GM19324 (cell line): ENCODE measurements around the gene PHF12.

Source experiments
- ATAC-seq: cut with Tn5 transposase; IDR thresholded peaks from one replicate; pipeline ENCODE4 v1.9.1; 2021; ENCODE audit warnings: mild to moderate bottlenecking, moderate library complexity; ENCODE audit not compliant: unreplicated experiment, low FRiP score

PHF12 gene

DNA sequence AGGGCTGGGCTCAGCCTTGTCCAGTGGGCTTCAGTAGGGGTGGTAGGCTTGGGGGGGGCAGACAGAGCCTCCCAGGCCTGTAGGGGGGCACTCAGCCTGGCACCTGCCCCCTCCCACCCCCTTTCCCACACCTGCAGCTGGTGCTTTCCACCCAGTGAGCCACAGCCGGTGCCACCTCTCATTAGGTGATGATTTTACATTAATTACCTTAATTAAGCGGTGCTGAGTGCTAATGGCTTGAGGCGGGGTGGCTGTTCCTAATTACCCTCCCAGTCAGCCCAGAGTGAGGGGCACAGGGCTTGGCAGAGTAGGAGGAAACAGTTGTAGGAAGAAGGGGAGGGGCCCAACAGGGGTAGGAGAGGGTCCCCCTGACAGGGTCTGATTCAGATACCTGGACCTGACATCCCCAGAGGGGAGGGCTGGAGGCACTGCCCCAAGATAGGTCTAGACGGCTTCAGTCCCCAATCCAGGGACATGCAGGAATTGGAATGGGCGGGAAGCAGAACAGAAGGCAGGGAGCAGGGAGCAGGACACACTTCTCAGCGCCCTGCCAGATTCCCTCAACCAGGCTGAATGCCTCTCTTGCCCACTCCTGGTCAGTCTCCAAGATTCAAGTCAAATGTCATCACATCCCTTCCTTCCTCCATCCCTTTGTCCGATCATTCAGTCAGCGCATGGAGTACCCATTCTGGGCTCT is 26.5 kb upstream of the PHF12 start:
- ATAC-seq = no peak

DNA sequence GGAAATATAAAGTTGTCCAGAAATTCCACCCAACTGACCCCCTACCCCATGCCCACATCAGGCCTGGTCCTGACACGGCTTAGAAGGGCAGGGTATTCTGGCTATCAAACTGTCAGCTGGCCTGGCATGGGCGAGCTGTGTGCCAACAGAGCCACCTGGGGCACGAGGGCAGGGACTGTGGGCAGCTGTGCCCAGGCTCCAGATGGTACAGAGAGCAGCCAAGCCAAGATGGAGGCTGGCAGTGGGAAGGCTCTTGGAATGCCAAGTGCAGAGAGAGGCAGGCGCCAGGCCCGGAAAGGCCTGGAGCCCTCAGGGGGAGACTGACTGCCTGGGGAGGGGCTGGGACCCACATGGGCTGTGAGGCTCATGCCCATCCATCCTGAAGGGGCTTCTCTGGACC is 24.3 kb upstream of the PHF12 start:
- no peak for ATAC-seq

DNA sequence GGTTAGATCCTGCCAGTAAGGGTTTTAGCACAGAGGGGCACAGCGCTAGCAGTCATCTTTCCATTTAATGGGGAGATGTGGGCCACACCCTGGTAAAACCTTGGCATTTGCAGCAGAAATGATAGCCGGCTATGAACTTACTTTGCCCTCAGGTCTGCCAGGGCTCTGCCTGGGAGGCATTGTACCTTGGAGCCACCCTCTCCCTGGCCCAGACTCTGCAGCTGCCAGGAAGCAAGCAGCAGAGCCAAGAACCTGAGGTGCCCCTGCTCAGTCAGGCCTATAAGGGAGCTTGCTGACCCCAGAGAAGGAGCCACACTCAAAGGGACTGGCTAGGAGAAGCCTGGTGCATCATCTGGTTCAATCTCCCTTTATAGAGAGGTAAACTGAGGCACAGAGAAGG is 23.7 kb upstream of the PHF12 start:
- no peak for ATAC-seq

DNA sequence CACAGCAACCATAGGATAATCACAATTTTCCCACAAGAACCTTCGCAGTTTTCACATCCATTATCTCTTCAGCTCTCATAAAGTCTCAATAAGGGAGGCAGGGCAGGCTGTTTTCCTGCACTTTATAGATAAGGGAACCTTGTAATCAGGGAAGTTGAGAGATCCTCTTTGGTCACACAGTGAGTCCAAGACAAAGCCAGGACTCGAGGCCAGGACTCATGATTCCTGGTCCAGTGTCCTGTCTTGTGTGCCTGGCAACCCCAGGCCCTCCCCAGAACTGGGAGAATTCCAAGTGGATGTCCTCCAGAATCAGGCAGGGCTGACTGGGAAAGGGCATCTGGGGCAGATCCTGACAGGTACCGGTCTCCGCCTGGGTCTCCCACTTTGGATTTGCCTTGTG is 23.1 kb upstream of the PHF12 start:
- ATAC-seq = no peak

DNA sequence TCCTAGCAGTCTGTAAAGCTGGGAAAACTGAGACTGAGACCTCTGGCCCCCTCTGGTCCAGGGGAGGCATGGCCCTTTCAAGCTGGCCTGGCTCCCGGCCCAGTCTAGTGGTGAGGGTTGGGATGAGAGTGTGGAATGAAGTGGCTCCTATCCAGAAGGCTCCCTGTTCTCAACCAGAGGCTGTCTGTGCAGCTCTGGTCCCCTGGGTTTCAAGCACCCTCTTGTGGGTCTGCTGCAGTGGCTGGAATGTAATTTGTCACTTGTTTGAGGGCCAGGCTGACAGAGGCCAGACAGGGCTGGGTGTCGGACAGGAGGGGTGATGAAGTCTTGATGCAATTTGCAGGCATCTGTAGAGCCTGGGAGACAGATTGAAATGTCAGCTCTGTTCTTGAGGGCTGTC is 22.1 kb upstream of the PHF12 start:
- no peak for ATAC-seq

DNA sequence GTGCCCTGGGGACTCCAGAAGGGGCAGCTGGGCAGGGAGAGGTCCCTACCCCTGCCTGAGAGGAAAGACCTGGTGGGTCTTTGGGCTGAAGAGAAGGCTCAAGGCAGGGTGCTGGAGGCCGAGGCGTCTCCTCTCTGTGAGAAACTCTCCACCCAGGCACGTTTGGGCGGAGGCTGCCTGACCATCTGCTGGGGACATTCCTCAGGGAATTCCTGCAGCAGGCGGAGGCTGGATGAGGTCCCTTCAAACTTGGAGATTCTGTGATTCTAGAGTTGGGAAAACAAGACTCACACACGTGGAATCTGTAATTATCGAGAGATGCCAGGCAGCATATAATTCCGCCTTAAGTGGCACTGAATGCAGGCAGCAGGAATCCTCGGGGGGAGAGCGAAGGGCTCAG is 21.1 kb upstream of the PHF12 start:
- ATAC-seq = no peak

DNA sequence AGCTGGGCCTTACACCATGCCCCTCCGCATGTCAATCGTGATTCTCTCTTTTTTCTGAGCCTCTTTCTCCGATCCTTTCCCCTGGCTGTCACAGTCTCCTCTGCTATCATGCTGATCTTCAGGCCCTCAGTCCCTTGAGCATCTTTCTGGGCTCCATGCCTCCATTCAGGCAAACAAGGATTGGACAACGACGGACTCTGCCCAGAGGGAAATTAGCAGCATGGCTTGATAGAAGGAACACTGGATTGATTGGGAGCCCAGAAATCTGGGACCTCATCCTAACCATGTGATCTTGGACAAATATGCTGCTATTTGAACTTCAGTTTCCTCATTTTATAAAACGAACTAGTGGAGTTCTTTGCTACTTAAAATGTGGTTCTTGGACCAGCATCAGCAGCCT is 19.6 kb upstream of the PHF12 start:
- ATAC-seq = no peak

DNA sequence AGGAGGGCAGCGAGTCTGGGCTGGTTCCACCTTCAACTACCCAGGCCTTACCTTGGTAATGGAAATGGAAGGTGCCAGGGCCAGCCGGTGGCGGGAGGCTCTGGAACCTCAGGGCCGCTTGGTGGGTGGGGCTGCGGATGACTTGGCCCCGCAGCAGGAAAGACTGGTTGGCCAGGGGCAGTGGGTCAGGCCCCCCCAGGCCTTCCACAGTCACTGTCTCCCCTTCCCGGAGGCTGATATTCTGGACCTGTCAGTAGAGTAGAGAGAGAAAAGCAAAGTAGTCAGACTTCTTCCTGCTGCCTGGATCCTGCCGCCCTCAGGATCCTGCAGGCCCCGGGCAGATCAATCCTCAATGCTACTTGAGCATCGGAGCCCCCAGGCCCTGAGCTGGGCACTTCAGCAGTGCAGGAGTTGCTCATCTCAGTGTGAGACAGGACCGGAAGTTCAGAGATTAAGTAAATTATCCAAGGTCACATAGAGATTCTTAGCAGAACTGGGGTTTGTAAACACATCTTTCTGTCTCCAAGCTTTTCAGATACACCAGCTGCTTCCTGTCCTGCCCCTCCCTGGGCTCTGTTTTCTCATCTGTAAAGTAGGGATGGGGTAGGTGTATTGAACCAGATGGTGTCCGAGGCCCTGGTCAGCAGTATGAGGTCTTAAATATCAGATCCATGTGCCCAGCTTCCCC is 18.5 kb upstream of the PHF12 start:
- no peak for ATAC-seq

DNA sequence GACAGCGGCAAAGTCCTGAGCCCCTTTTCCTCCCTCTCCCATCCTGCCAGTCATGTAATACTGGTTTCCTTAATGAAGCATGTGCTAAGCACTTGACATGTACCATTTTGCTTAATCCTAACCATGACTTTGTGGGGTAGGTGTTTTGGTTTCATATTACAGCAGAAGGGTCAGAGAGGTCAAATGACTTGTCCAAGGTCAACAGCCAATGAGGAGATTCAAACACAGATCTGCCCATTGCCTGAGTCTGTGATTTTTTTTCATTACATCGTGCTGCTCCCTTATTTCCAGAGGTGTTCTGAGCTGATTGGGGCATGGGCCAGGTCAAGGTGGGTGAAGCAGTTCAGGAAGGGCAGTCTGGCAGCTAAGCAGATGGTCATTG is 17.6 kb upstream of the PHF12 start:
- no peak for ATAC-seq

DNA sequence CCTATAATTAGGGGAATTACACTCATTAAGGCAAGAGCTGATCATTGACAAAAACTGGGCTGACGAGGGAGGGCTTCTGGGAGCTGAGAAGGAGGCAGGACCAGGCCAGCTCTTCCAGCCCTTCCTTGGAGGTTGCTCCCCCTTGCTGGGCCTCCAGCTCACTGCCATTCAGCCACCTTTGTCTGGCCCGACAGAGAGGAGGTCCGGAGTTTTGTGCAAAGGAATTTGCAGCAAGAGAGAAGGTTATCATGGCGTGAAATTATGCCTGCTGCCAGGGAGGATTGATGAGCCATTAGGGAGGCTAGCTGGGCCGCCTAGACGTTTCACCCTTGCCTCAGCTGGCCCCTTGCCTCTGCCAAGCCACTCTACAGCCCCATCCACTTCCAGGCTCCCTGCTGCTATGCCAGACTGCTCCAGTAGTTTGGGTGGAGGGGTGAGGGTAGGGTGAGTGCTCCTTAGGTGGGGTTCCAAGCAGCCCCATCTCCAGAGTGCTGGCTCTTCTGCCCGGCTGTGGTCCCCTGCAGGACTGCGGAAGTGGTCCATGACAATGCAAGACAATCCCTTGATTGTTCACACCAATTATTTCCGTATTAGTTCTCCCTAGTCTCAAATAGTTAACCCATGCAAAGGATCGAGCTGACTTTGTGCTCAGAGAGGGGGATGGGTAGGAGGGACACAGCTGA is 17.1 kb upstream of the PHF12 start:
- ATAC-seq = no peak

DNA sequence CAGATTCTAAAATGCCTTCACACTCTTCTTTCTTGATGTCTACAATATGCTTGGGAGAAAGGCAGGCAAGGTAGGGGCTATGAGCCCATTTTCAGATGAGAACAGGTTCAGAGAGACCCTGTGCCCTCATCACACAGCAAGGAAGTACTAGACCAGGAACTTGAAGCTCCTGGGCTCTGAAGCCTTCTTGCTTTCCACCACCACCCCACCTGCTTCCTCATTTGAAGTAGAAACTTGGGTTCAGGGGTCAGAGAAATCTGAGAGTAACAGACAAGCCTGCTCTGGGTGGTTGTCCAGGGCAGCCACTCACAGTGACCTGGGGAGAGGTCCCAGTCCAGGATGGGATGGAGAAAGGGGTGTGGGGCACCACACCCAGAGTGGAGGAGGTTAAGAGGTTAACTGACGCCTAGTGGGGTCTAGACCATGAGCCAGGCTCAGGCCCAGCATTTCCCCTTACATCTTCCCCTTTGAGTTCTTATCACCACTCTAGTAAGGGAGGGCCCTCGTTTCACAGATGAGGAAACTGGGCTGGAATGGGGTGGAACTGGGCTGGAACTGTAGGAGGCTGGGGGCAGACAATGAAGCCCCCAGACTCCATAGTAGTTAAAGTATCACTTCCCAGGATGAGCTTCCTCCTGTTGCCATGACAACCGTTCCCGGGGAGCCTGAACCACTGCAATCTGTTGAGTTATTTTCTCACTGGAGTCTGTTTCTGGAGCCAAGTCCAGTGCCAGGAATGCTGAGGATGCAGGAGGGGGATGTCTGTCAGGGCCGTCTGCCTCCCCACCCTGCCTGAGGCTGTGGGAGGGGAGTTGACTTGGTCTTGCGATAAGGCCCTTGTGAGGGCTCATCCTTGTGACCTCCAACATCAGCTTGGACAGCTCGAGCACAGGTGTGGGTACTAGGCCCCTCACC is 16.2 kb upstream of the PHF12 start:
- ATAC-seq = no peak

DNA sequence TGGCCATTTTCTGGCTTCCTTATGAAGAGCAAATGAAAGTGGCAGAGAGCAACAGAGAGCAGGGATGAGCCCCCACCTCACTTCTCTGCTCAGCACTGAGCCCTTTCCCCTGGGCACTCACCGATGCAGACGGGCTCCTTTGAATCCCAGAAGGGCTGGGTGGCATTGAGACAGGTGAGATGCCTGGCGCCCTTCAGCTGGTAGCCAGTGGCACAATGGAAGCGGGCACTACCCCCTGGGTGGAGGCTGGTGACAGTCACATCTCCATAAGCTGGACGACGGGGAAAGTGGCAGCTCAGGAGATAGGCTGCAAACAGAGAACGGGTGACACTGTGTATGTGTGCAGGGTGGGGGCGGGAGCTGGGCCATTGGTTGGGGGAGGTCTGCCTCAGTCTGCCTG is 12.5 kb upstream of the PHF12 start:
- ATAC-seq = no peak

DNA sequence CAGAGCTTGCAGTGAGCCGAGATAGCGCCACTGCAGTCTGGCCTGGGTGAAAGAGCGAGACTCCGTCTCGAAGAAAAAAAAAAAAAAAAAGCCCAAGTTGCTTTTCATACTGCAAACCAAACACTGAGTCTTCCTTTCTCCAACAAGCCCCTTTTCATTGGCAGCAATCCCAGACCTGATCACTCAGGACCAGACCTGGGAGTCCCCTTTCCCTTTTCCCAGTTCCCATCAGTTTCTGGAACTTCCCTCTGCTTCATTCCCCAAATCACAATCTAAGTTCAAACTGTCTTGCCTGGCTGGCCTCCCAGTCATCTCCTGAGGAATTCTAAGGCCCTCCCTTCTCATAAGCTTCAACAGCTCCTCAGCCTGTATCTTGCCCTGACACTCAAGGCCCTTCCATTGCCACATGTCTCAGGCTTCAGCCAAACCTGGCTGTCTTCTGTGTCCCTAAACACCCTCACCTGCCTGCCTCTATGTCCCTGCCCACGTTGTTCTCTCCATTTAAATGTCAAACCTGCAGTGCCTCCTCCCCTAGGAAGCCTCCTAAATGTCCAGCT is 11.8 kb upstream of the PHF12 start:
- no peak for ATAC-seq

DNA sequence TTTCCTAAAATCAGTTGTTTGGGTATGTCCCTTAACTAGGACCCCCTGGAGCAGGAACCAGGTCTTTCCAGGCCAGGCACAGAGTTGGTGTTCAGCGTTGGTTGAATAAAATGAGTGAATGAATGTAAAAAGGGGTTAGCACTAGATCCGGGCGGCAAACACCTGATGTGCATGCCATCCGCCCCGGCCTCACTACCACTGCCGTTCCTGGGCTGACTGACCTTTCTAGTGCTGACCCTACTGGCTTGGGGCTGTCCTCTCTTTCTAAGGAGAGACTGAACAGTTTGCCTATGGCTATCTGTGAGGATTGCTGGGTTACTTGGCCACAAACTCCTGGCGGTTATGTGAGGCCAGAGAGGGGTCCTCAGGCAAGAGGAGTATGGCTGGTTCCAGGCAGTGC is 10.1 kb upstream of the PHF12 start:
- no peak for ATAC-seq

DNA sequence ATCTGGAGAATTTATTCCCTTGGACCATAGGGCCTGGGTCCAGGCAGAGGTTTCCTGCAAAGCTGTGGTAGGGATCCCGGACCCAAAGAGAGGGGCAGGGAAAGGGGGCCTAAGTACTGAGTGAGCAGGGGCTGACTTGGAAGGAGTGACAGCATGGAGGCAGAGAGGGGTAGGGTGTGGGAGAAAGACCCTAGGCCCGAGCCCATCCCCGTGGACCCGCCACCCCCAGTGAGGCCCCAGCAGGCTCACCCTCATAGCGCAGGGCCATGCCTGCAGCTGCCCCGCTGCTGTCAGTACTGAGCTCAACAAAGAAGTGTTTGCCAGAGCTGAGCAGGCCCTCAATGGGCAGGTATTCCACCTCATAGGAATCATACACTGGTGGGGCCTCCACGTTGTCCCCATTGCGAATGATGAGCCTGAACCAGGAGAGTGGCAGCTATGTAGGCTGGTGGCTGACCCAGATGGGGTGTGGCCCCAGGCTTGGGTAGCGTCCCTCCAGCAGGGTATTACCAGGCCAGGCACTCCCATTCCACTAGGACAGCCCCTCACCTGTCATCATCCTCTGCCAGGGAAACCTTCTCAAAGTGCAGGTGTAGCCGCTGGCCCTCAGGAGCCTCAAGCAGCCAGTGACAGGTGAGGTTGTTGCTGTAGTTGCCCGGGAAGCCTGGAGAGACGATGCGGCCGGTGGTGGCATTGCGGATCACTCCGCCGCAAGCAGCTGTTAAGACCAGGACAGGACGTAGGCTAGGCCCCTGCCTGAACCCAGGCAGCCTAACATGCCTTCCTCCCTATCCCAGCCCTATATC is 9.1 kb upstream of the PHF12 start:
- ATAC-seq = no peak

DNA sequence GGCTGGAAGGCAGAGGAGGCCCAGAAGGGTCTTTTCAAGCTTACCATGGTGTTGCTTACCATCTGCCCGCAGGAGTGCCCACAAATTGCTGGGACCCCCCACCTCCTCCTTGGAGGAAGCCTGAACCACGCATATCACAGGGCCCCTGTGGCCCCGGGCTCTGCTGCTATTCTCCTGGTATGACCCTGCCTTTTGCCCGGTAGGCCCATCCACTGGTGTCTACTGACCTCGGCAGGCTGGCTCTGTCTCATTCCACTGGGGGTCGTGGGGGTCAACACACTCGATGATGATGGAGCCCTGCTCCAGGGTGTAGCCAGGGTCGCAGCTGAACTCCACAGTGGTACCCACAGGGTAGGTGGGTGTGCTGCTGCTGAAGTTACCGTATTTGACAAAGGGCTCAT is 8.2 kb upstream of the PHF12 start:
- ATAC-seq = no peak

DNA sequence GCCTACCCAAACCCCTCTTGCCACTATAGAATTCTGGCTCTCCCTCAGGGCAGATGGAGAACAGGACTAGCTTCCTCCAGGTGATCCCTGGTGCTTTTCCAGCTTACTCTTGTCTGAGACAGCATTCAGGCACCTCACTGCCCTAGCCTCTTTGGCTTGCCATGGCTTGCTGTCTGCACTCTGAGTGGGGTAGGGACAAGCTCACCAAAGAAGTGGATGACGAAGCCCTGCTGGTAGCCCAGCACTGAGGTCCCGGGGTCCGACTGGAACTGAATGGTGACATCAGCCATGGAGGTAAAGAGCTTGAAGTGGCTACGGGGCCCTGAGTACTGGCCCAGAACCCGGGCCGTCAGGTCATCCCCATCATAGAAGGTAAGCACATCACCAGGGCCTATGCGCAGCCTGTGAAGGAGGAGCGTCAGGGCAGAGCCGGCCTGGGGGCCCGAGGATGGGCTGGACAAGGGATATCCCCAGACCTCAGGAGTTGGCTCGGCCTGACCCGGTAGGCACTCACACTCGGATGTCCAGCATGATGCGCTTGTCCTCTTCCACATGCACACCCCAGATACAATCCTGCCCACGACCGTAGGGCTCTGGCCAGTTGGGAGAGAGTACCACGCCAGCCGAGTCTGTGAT is 7.6 kb upstream of the PHF12 start:
- no peak for ATAC-seq

DNA sequence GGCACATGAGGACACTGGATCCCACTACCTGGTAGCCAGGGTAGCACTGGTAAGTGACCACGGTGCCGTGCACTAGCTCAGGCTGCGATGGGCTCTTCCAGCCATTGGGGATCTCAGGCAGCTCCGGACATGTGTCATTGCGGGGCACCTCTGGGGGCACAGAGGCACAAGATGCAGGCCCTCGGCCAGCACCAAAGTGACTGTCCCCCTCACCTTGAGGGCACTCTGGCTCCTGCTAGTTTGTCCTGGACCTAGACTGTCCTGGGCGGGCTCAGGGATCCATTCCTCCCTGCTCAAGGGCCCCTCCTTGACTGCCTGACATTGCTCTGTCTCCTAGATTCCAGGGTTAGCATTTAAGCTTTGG is 6.7 kb upstream of the PHF12 start:
- ATAC-seq = no peak

DNA sequence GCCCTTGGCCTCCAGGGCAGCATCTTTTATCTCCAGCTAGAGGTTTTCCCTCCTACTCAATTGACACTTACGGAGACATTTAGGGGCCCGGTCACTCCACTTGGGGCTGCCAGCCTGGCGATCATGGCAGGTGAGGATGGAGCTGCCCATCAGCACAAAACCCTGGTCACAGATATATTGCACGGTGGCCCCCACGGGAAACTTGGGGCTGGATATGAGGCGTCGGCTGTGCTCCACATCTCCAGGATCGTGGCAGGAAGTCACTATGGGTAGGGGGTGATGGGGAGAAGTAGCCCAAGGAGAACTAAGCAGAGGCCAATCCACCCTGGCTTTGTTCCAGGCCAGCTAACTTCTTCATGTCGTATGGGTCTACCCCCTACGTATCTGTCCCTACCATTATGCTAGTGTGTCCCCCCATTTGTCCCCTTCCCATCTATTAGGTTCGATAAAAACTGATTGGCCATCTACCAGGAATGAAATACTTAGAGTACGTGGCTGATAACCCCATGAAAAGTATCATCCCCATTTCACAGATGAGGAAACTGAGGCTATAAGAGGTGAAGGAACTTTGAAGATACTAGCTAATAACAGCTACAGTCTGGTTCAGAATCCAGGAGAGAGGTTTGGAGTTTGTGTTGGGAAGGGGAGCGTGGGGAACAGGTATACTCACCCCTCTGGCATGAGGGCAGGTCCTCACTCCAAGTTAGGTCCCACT is 6.1 kb upstream of the PHF12 start:
- ATAC-seq = no peak
